H1 (cell line): ENCODE measurements around the gene GABRA1. TPM values are rescaled to one million over a fixed set of nuclear protein-coding genes. Genes with fewer than 3 reads are reported as not detected.
A peak's percentile ranks its signal among the peaks of the same experiment; 100 is the strongest.

Experiments used
- CTCF ChIA-PET: fragments of 300-600 bp; sonication (Branson Sonifier 250); formaldehyde crosslinking; loops from one replicate; lab custom pipeline; 2021; ENCODE audit not compliant: partially characterized antibody; lab: Charles Lee
- POLR2A ChIA-PET: fragments of 300-600 bp; sonication (Branson Sonifier 250); formaldehyde crosslinking; loops from one replicate; lab custom pipeline; 2021; ENCODE audit warnings: inconsistent platforms; ENCODE audit not compliant: partially characterized antibody; lab: Charles Lee
- DNase-seq, 2 experiments: peaks; one replicate each; pipeline versions ENCODE4 v3.0.0 to v3.0.0-alpha.2; 2010 to 2022; ENCODE audit warnings: low spot score in 2 of 2, low read depth in 1 of 2, mixed read lengths in 1 of 2
- FAIRE-seq: peaks from 2 replicates; lab custom pipeline; 2011; peaks lifted over from hg19 to GRCh38; lab: Jason Lieb, UNC
- H2AFZ ChIP-seq: 2 replicates; pipeline ENCODE4 v1.8.1; 2012; ENCODE audit warnings: low read length, inconsistent platforms
- H2AK5ac ChIP-seq: 2 replicates; pipeline ENCODE4 v1.6.1; 2013; ENCODE audit warnings: low read depth, low read length
- H2BK120ac ChIP-seq: replicated peaks from 2 replicates; pipeline ENCODE3; 2013; ENCODE audit warnings: low read depth, low read length, inconsistent platforms
- H2BK12ac ChIP-seq: 2 replicates; pipeline ENCODE4 v1.6.1; 2013; ENCODE audit warnings: low read depth, low read length
- H2BK15ac ChIP-seq: 2 replicates; pipeline ENCODE4 v1.6.1; 2013; ENCODE audit warnings: low read length
- H2BK20ac ChIP-seq: 2 replicates; pipeline ENCODE4 v1.6.1; 2013; ENCODE audit warnings: low read length
- H2BK5ac ChIP-seq: 2 replicates; pipeline ENCODE4 v1.6.1; 2013; ENCODE audit warnings: low read depth, low read length
- H3K14ac ChIP-seq: 2 replicates; pipeline ENCODE4 v1.6.1; 2013; ENCODE audit warnings: inconsistent platforms; ENCODE audit not compliant: insufficient read length
- H3K18ac ChIP-seq: 2 replicates; pipeline ENCODE4 v1.6.1; 2013; ENCODE audit warnings: low read length; ENCODE audit errors: extremely low read depth
- H3K23ac ChIP-seq: 2 replicates; pipeline ENCODE4 v1.6.1; 2013; ENCODE audit warnings: inconsistent platforms; ENCODE audit not compliant: insufficient read length
- H3K23me2 ChIP-seq: 2 replicates; pipeline ENCODE4 v1.6.1; 2013; ENCODE audit warnings: low read depth, low read length
- H3K27ac ChIP-seq: 2 replicates; pipeline ENCODE4 v1.6.1; 2011; ENCODE audit warnings: low read depth, low read length, inconsistent platforms
- H3K27me3 ChIP-seq, 4 experiments: replicated peaks in 1 of 4; 1 replicate in 1 of 4; 2 replicates in 3 of 4; pipeline versions ENCODE4 v1.6.1 to v1.8.1; 2011 to 2013; ENCODE audit warnings: low read length in 3 of 4, mild to moderate bottlenecking in 3 of 4, inconsistent platforms in 2 of 4, mixed read lengths in 2 of 4, moderate library complexity in 1 of 4; ENCODE audit not compliant: control insufficient read depth in 3 of 4, insufficient read depth in 3 of 4; ENCODE audit errors: extremely low read depth in 1 of 4
- H3K36me3 ChIP-seq, 4 experiments: 2 replicates each; pipeline versions ENCODE4 v1.6.1 to v1.8.1; 2011 to 2013; ENCODE audit warnings: mild to moderate bottlenecking in 4 of 4, low read length in 3 of 4, moderate library complexity in 2 of 4, control low read depth in 1 of 4, inconsistent platforms in 1 of 4; ENCODE audit not compliant: insufficient read depth in 4 of 4, control insufficient read depth in 2 of 4
- H3K4ac ChIP-seq: replicated peaks from 2 replicates; pipeline ENCODE3; 2013; ENCODE audit warnings: low read length, low read depth, mixed read lengths, inconsistent platforms; ENCODE audit not compliant: insufficient read length
- H3K4me1 ChIP-seq, 4 experiments: replicated peaks in 1 of 4; 1 replicate in 1 of 4; 2 replicates in 3 of 4; pipeline versions ENCODE4 v1.6.1 to v1.8.1; 2011 to 2013; ENCODE audit warnings: low read length in 3 of 4, inconsistent platforms in 2 of 4, mixed read lengths in 1 of 4; ENCODE audit not compliant: insufficient read depth in 4 of 4, control insufficient read depth in 3 of 4
- H3K4me2 ChIP-seq, 2 experiments: 2 replicates each; pipeline versions ENCODE4 v1.6.1 to v1.8.1; 2011 to 2013; ENCODE audit warnings: low read depth in 2 of 2, low read length in 2 of 2, control low read depth in 1 of 2, inconsistent platforms in 1 of 2, mild to moderate bottlenecking in 1 of 2; ENCODE audit not compliant: insufficient read depth in 1 of 2
- H3K4me3 ChIP-seq, 4 experiments: fragments of 200-600, 300-600 bp in 1 of 4; sonication (generic), shearing (Covaris generic), sonication (Bioruptor Twin) in 1 of 4; 2 replicates each; pipeline versions ENCODE4 v1.5.1 to v1.8.1; 2011 to 2016; ENCODE audit warnings: low read length in 4 of 4, low read depth in 3 of 4, control low read depth in 2 of 4, inconsistent platforms in 2 of 4, mild to moderate bottlenecking in 2 of 4, mixed read lengths in 1 of 4, moderate library complexity in 1 of 4; ENCODE audit not compliant: insufficient read depth in 2 of 4; ENCODE audit errors: extremely low read depth in 1 of 4
- H3K56ac ChIP-seq: replicated peaks from 2 replicates; pipeline ENCODE3; 2013; ENCODE audit warnings: low read depth, mild to moderate bottlenecking, mixed read lengths, low read length, inconsistent platforms; ENCODE audit not compliant: insufficient read length
- H3K79me1 ChIP-seq: 2 replicates; pipeline ENCODE4 v1.6.1; 2013; ENCODE audit warnings: low read depth, low read length, control low read depth
- H3K79me2 ChIP-seq, 2 experiments: 2 replicates each; pipeline versions ENCODE4 v1.6.1 to v1.8.1; 2012 to 2013; ENCODE audit warnings: low read length in 2 of 2, mild to moderate bottlenecking in 2 of 2, inconsistent platforms in 1 of 2; ENCODE audit not compliant: insufficient read depth in 2 of 2, control insufficient read depth in 1 of 2
- H3K9ac ChIP-seq, 4 experiments: replicated peaks in 1 of 4; 1 replicate in 1 of 4; 2 replicates in 3 of 4; pipeline versions ENCODE4 v1.6.1 to v1.8.1; 2011 to 2013; ENCODE audit warnings: low read depth in 3 of 4, low read length in 3 of 4, control low read depth in 2 of 4, mild to moderate bottlenecking in 2 of 4, moderate library complexity in 2 of 4, inconsistent platforms in 1 of 4; ENCODE audit errors: extremely low read depth in 1 of 4
- H3K9me3 ChIP-seq, 2 experiments: 2 replicates each; pipeline versions ENCODE4 v1.6.1 to v1.8.1; 2012 to 2013; ENCODE audit warnings: mild to moderate bottlenecking in 2 of 2, moderate library complexity in 2 of 2, control low read depth in 1 of 2, inconsistent platforms in 1 of 2, low read depth in 1 of 2, low read length in 1 of 2, mixed read lengths in 1 of 2; ENCODE audit not compliant: insufficient read depth in 2 of 2
- H4K20me1 ChIP-seq, 2 experiments: replicated peaks in 1 of 2; 2 replicates each; pipeline versions ENCODE3 to v1.8.1; 2011 to 2013; ENCODE audit warnings: inconsistent platforms in 2 of 2, low read length in 2 of 2, mild to moderate bottlenecking in 1 of 2; ENCODE audit not compliant: insufficient read depth in 2 of 2, control insufficient read depth in 1 of 2
- H4K5ac ChIP-seq: 2 replicates; pipeline ENCODE4 v1.6.1; 2013; ENCODE audit warnings: low read length, low read depth, mixed read lengths, inconsistent platforms; ENCODE audit not compliant: insufficient read length
- H4K8ac ChIP-seq: 2 replicates; pipeline ENCODE4 v1.8.0; 2013; ENCODE audit warnings: mild to moderate bottlenecking, moderate library complexity, low read length, inconsistent platforms; ENCODE audit not compliant: insufficient read depth; ENCODE audit errors: extremely low read depth
- H4K91ac ChIP-seq: replicated peaks from 2 replicates; pipeline ENCODE3; 2013; ENCODE audit warnings: low read length, mixed read lengths, inconsistent platforms; ENCODE audit not compliant: insufficient read length
- WGBS, 2 experiments: shearing (Covaris generic) in 1 of 2; methylation state at CpG; one replicate each; pipeline versions ENCODE4 v1.1.6 to v1.1.7; 2013 to 2015; ENCODE audit warnings: low lambda C conversion rate in 2 of 2, mixed read lengths in 2 of 2, inconsistent platforms in 1 of 2, low coverage in 1 of 2, missing lambda C conversion rate in 1 of 2; ENCODE audit not compliant: insufficient replicate concordance in 2 of 2, insufficient coverage in 1 of 2, insufficient read length in 1 of 2; ENCODE audit errors: extremely low coverage in 1 of 2, missing lambda C conversion rate in 1 of 2; 5-methylcytosine and 5-hydroxymethylcytosine counted together
- polyA plus RNA-seq, 7 experiments: library from polyadenylated mRNA; depleted of rRNA in 3 of 7; stranded (reverse) in 5 of 7; unstranded in 2 of 7; fragments of >200 nt in 5 of 7; fragments of 200-250 nt in 2 of 7; gene quantifications; 1 replicate in 5 of 7; 2 replicates in 1 of 7; 4 replicates in 1 of 7; pipeline versions ENCODE4 v1.2.1 to v1.2.3, GENCODE V29; 2011 to 2013; ENCODE audit warnings: missing spikeins in 2 of 7, mixed read lengths in 2 of 7
- total RNA-seq: library from RNA; stranded (reverse); fragmentation: NEBNext Ultra II Directional; extraction: Animal tissue kit (Norgen Biotek cat#: 25700); gene quantifications from 2 replicates; pipeline ENCODE4 v1.2.1, GENCODE V29; 2021

The GABRA1 gene
- total and polyA plus RNA-seq, 2 of the 8 experiments (the other 6 are each of a cell fraction or from before 2014, with no cell fraction given): 4.7 to 16.2 TPM

DNA sequence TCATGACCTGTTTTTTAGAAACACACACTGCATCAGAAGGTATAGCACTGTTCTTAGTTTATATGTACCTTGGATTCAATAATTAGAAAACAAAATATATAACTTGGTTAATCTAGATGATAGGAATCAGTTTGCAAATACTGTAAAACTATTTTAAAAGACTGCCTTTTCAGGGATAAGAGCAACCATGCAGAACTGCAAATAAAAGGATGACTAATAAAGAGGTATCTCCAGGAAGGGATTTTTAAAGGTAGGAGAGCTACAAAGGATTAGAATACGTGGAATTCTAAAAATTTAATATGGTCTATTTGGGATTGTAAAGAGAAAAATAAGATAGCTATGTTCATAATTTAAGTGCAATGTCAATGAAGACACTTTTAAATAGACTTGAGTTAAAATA is 9.4 kb downstream of the GABRA1 start:
- no peak for DNase-seq
- no peaks in the 10 kb centered on the region for H3K9me3 ChIP-seq

More for the DNA sequence above, 9.4 kb downstream of the GABRA1 start:
- WGBS, 2 experiments: 14% methylated on average over 1 of the region's 1 CpG; no CpG with 5 or more reads in 1 of the 2 experiments
- Histone ChIP-seq H4K5ac (peak overlapping the region; percentile 15), H3K23me2 (no peaks in the 10 kb centered on the region), H2AK5ac (no peak overlapping the region), H3K36me3 (no peaks in the 10 kb centered on the region), H3K9ac (no peak overlapping the region), H4K8ac (no peak overlapping the region), H2BK20ac (no peak overlapping the region), H3K27me3 (no peaks in the 10 kb centered on the region), H2BK15ac (no peak overlapping the region), H3K79me1 (no peaks in the 10 kb centered on the region), H2AFZ (no peak overlapping the region), H3K4ac (no peak overlapping the region), H2BK5ac (no peak overlapping the region), H2BK120ac (no peak overlapping the region), H4K91ac (no peak overlapping the region), H3K56ac (no peak overlapping the region), H3K4me1 (peaks cover 0 to 2% (median 1%) of the 10 kb centered on the region in 4 experiments; a peak in 2 of 7 replicates), H2BK12ac (no peak overlapping the region), H4K20me1 (no peaks in the 10 kb centered on the region), H3K23ac (no peak overlapping the region), H3K79me2 (no peaks in the 10 kb centered on the region), H3K14ac (no peak overlapping the region), H3K18ac (no peak overlapping the region), H3K4me3 (no peak overlapping the region), H3K27ac (no peak overlapping the region), H3K4me2 (no peak overlapping the region; a peak in 1 of 4 replicates)
- CTCF ChIA-PET: no interaction called here
- POLR2A ChIA-PET: interaction anchor here (2.3 kb wide), 1 partner anchor 10 kb away, joined by 8 read pairs; the partner anchor contains the start of gene GABRA1
- FAIRE-seq: no peak
